ENCODE results near the gene DCDC2B. TPM values are rescaled to one million over a fixed set of nuclear protein-coding genes. Genes with fewer than 3 reads are reported as not detected.

Gene DCDC2B
- total and polyA plus RNA-seq, 2 of the 13 experiments (the other 11 are each of a cell fraction or from before 2014, with no cell fraction given) = not detected

DNA sequence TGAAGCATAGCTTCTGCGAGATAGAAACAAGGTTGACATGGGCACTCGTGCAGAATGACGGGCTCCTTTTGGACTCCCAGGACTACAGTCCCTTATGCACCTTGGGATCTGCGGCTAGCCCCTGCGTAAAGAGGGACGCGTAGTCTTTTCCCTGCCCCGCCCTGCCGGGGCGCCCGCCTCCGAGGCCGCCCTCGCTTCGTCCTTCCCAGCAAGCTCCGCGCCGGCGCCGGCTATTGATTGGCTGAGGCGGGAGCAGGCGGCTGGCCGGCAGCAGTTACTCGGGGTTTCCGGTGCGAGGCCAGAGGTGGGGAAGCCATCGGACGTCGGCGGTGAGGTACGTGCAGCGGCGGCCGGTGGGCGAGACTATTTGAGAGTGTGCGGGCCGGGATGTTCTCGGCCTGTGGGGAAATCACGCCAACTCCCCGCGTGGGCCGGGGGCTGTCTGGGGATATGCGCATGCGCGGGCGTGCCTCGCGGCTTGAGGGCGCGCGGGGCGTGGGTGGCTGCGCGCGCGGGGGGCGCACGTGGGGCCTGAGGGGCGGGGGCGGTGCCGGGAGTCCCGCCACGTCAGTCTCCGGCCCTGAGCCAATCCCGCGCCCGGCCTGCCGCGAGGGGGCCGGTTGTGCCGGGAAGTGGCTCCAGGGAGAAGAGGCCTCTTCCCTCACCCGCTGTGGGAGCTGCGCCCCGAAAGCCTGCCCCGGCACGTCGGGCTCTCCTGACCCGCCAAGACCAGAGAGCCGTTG lies 29.3 kb upstream of the DCDC2B start, which contains the start of gene TXLNA (continued):
- TF ChIP-seq MLLT10 (CRISPR knock-in tag; IDR thresholded peaks at IDR 0.05) = no peak
- TF ChIP-seq KDM6A (CRISPR knock-in tag; IDR thresholded peaks at IDR 0.05; ENCODE audit: low read depth) = no peak; the same call in 1 of the 2 replicates
- peak; percentile 93 for TF ChIP-seq SALL2 (CRISPR knock-in tag; IDR thresholded peaks at IDR 0.05)
- TF ChIP-seq ZNF121 (CRISPR knock-in tag; IDR thresholded peaks at IDR 0.05) = no peak; the same call in 1 of the 2 replicates
- TF ChIP-seq, protein P1, sequence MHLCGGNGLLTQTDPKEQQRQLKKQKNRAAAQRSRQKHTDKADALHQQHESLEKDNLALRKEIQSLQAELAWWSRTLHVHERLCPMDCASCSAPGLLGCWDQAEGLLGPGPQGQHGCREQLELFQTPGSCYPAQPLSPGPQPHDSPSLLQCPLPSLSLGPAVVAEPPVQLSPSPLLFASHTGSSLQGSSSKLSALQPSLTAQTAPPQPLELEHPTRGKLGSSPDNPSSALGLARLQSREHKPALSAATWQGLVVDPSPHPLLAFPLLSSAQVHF (CRISPR knock-in tag; IDR thresholded peaks at IDR 0.05) = peak; percentile 96
- TF ChIP-seq, protein P2, sequence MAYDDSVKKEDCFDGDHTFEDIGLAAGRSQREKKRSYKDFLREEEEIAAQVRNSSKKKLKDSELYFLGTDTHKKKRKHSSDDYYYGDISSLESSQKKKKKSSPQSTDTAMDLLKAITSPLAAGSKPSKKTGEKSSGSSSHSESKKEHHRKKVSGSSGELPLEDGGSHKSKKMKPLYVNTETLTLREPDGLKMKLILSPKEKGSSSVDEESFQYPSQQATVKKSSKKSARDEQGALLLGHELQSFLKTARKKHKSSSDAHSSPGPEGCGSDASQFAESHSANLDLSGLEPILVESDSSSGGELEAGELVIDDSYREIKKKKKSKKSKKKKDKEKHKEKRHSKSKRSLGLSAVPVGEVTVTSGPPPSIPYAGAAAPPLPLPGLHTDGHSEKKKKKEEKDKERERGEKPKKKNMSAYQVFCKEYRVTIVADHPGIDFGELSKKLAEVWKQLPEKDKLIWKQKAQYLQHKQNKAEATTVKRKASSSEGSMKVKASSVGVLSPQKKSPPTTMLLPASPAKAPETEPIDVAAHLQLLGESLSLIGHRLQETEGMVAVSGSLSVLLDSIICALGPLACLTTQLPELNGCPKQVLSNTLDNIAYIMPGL (CRISPR knock-in tag; IDR thresholded peaks at IDR 0.05; ENCODE audit: borderline replicate concordance in 1 of 2, low read depth in 1 of 2) = peak in 1 of 2 experiments; percentile 62; a peak in 2 of 4 replicates
- no peak for TF ChIP-seq SRF (IDR thresholded peaks at IDR 0.05; ENCODE audit: low read depth, low read length)
- peak; percentile 83; the same call in 1 of the 2 replicates for TF ChIP-seq ZNF672 (CRISPR knock-in tag; IDR thresholded peaks at IDR 0.05)
- TF ChIP-seq ARNT2 (CRISPR knock-in tag; IDR thresholded peaks at IDR 0.05; ENCODE audit: low read depth) = peak; percentile 94
- no peak for TF ChIP-seq ZNF615 (CRISPR knock-in tag; IDR thresholded peaks at IDR 0.05; ENCODE audit: borderline replicate concordance)
- 0 out of 2 replicates have a peak, but pooled peaks have one; percentile 6 for TF ChIP-seq ZNF17 (CRISPR knock-in tag; IDR thresholded peaks at IDR 0.05)
- TF ChIP-seq, protein P3, sequence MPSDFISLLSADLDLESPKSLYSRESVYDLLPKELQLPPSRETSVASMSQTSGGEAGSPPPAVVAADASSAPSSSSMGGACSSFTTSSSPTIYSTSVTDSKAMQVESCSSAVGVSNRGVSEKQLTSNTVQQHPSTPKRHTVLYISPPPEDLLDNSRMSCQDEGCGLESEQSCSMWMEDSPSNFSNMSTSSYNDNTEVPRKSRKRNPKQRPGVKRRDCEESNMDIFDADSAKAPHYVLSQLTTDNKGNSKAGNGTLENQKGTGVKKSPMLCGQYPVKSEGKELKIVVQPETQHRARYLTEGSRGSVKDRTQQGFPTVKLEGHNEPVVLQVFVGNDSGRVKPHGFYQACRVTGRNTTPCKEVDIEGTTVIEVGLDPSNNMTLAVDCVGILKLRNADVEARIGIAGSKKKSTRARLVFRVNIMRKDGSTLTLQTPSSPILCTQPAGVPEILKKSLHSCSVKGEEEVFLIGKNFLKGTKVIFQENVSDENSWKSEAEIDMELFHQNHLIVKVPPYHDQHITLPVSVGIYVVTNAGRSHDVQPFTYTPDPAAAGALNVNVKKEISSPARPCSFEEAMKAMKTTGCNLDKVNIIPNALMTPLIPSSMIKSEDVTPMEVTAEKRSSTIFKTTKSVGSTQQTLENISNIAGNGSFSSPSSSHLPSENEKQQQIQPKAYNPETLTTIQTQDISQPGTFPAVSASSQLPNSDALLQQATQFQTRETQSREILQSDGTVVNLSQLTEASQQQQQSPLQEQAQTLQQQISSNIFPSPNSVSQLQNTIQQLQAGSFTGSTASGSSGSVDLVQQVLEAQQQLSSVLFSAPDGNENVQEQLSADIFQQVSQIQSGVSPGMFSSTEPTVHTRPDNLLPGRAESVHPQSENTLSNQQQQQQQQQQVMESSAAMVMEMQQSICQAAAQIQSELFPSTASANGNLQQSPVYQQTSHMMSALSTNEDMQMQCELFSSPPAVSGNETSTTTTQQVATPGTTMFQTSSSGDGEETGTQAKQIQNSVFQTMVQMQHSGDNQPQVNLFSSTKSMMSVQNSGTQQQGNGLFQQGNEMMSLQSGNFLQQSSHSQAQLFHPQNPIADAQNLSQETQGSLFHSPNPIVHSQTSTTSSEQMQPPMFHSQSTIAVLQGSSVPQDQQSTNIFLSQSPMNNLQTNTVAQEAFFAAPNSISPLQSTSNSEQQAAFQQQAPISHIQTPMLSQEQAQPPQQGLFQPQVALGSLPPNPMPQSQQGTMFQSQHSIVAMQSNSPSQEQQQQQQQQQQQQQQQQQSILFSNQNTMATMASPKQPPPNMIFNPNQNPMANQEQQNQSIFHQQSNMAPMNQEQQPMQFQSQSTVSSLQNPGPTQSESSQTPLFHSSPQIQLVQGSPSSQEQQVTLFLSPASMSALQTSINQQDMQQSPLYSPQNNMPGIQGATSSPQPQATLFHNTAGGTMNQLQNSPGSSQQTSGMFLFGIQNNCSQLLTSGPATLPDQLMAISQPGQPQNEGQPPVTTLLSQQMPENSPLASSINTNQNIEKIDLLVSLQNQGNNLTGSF (CRISPR knock-in tag; IDR thresholded peaks at IDR 0.05) = 0 out of 2 replicates have a peak, but pooled peaks have one; percentile 61
- TF ChIP-seq ZMYM2 (CRISPR knock-in tag; IDR thresholded peaks at IDR 0.05) = peak; percentile 35; the same call in 1 of the 2 replicates
- TF ChIP-seq PPARG (CRISPR knock-in tag; conservative IDR thresholded peaks at IDR 0.05) = peak; percentile 56; the same call in 1 of the 2 replicates
- TF ChIP-seq ZNF737 (CRISPR knock-in tag; IDR thresholded peaks at IDR 0.05; ENCODE audit: borderline replicate concordance) = peak; percentile 91; the same call in 1 of the 2 replicates
- TF ChIP-seq KMT2B (CRISPR knock-in tag; IDR thresholded peaks at IDR 0.05) = peak; percentile 88
- no peak for TF ChIP-seq ZNF296 (CRISPR knock-in tag; conservative IDR thresholded peaks at IDR 0.05)
- peak; percentile 82 for TF ChIP-seq MEF2D (CRISPR knock-in tag; IDR thresholded peaks at IDR 0.05)
- no peak for TF ChIP-seq ZNF12 (CRISPR knock-in tag; IDR thresholded peaks at IDR 0.05)
- peak; percentile 53; the same call in 1 of the 2 replicates for TF ChIP-seq ETV6 (CRISPR knock-in tag; conservative IDR thresholded peaks at IDR 0.05)
- TF ChIP-seq ZNF430 (CRISPR knock-in tag; IDR thresholded peaks at IDR 0.05) = peak; percentile 92; the same call in 1 of the 2 replicates
- TF ChIP-seq SOX5 (CRISPR knock-in tag; IDR thresholded peaks at IDR 0.05; ENCODE audit: borderline replicate concordance) = peak; percentile 13; the same call in 1 of the 2 replicates
